ENCODE measurements around the gene CEP57. TPM values are rescaled to one million over a fixed set of nuclear protein-coding genes. Genes with fewer than 3 reads are reported as not detected.

The CEP57 gene
- total and polyA plus RNA-seq, 2 of the 4 experiments (the other 2 are of a cell fraction): 14.5 to 30.5 TPM

GRCh38 chr11:95793116-95793515 lies 2.8 kb downstream of the CEP57 start:
- Histone ChIP-seq H3K9ac (ENCODE audit: low read depth, low read length) (no peak overlapping the region), H3K79me1 (ENCODE audit: low read depth in 1 of 2, low read length in 2 of 2) (peaks cover 13 to 62% of the 10 kb centered on the region in 2 experiments), H4K5ac (ENCODE audit: low read depth, low read length) (no peak overlapping the region), H2AK5ac (ENCODE audit: low read depth, low read length) (no peak overlapping the region), H4K20me1 (ENCODE audit: insufficient read depth, low read length) (peaks cover 3% of the 10 kb centered on the region; the same call in 1 of the 2 replicates), H3K27me3 (ENCODE audit: control insufficient read depth, insufficient read depth, low read length) (no peaks in the 10 kb centered on the region), H3K56ac (ENCODE audit: extremely low read depth, insufficient read depth, low read length) (no peak overlapping the region), H4K91ac (ENCODE audit: insufficient read depth, low read depth, low read length) (no peak overlapping the region), H3K14ac (replicated peaks; ENCODE audit: low read depth, low read length) (no peak overlapping the region), H3K18ac (ENCODE audit: low read depth, low read length) (no peak overlapping the region), H2BK120ac (ENCODE audit: low read depth, low read length) (no peak overlapping the region), H2AK9ac (replicated peaks; ENCODE audit: low read depth, low read length, poor library complexity) (no peak overlapping the region), H3K23ac (ENCODE audit: low read depth, low read length) (peak overlapping the region; percentile 31; the same call in 1 of the 2 replicates), H3K4me3 (ENCODE audit: insufficient read depth, low read depth, low read length) (no peak overlapping the region), H3K27ac (ENCODE audit: insufficient read depth, low read length) (no peak overlapping the region), H3K36me3 (ENCODE audit: control insufficient read depth, insufficient read depth, low read length) (no peaks in the 10 kb centered on the region), H2BK20ac (ENCODE audit: low read depth, low read length) (no peak overlapping the region), H3K9me3 (ENCODE audit: control insufficient read depth, insufficient read depth, low read length) (no peaks in the 10 kb centered on the region), H3K9me1 (ENCODE audit: insufficient read depth, low read length) (0 out of 2 replicates have a peak, but pooled peaks cover 2% of the 10 kb centered on the region), H4K8ac (ENCODE audit: low read depth in 2 of 2, low read length in 2 of 2) (no peak overlapping the region), H3K4me2 (ENCODE audit: low read depth, low read length) (no peak overlapping the region), H3K4me1 (ENCODE audit: control insufficient read depth, insufficient read depth, low read length) (no peaks in the 10 kb centered on the region), H3K4ac (ENCODE audit: low read depth, low read length) (no peak overlapping the region), H2AFZ (replicated peaks; ENCODE audit: low read length, poor library complexity) (no peak overlapping the region), H2BK15ac (ENCODE audit: low read depth, low read length) (no peak overlapping the region), H2BK5ac (ENCODE audit: low read depth, low read length, poor library complexity, severe bottlenecking) (no peak overlapping the region)
- dilution Hi-C loops (cut with HindIII; ENCODE audit: low sequenced_read_pairs, unreplicated experiment): no loop called here
- POLR2A ChIA-PET (ENCODE audit: unreplicated experiment): no interaction called here
- WGBS, 2 experiments (ENCODE audit: extremely low coverage in 2 of 2, insufficient read length in 1 of 2): no CpG with 5 or more reads among the region's 4 CpGs
- ATAC-seq (ENCODE audit: low read depth) (no peak), DNase-seq (no peak)
- no TSS peak for BruUV-seq (replicated peaks)
- intact Hi-C loops (cut with micrococcal nuclease): loop anchor here (5.0 kb wide), 1 partner anchor 369 kb away; no protein-coding TSS in a partner anchor
- CTCF ChIA-PET: no interaction called here
- TF ChIP-seq RFX5 (IDR thresholded peaks at IDR 0.05; ENCODE audit: low read depth, low read length) (no peak), NFE2L2 (IDR thresholded peaks at IDR 0.05; ENCODE audit: low read depth, low read length) (no peak), USF2 (IDR thresholded peaks at IDR 0.05; ENCODE audit: low read depth, low read length) (no peak), BHLHE40 (IDR thresholded peaks at IDR 0.05; ENCODE audit: low read depth, low read length) (no peak), CHD1 (IDR thresholded peaks at IDR 0.05; ENCODE audit: low read depth, low read length) (no peak), MAZ (IDR thresholded peaks at IDR 0.05; ENCODE audit: borderline replicate concordance, low read depth, low read length) (no peak), ELK1 (IDR thresholded peaks at IDR 0.05; ENCODE audit: borderline replicate concordance, low read depth, low read length) (no peak), POLR2A (IDR thresholded peaks at IDR 0.05; ENCODE audit: low read depth, low read length) (no peak)
- in situ Hi-C loops (cut with MboI; ENCODE audit: low sequenced_read_pairs): no loop called here

All from IMR-90 (cell line).